ENCODE results near the gene ABCC4. TPM values are rescaled to one million over a fixed set of nuclear protein-coding genes. Genes with fewer than 3 reads are reported as not detected.
"Not testable (repeated sequence)": the region's sequence is repeated elsewhere in the genome, so short reads cannot be mapped to it uniquely, and the experiment has no call there.

ABCC4 gene
- total and polyA plus RNA-seq, 2 donors (not counting 1 experiment from before 2014, with no cell fraction given), result 1.8 to 7.1 TPM

DNA sequence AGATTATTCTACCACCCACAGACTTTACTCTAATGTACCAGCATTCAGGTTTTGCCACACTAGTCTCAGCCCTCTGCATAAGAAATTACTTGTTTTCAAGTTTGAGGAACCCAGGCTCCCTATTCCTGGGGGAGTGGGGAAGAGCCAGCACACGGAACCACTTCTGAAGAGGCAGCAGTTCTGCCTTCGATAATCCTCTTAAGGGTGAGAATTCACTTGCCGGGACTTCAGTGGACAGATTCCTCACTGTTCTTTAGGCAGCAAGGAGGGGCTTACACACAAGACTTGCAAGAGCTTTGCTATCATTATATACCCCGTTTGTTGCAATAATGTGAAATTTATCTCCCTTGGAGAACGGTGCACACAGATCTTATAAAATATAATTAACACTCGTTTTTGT is 133.1 kb downstream of the ABCC4 start:
- H2AFZ ChIP-seq (ENCODE audit: insufficient read depth, low read depth, low read length, poor library complexity, severe bottlenecking), result no peak overlapping the region
- no peak for DNase-seq
- intact Hi-C loops (cut with micrococcal nuclease), result no loop called here
- ChIA-PET CTCF (no interaction called here), POLR2A (no interaction called here)
- no peaks in the 10 kb centered on the region for H3K4me1 ChIP-seq (ENCODE audit: control insufficient read depth in 2 of 2, insufficient read depth in 2 of 2, low read length in 2 of 2)
- H3K9me3 Mint-ChIP-seq (ENCODE audit: insufficient read depth), result no peaks in the 10 kb centered on the region
- no peak for ATAC-seq (ENCODE audit: low read depth)
- H3K9me3 ChIP-seq (ENCODE audit: control extremely low read depth in 1 of 3, control insufficient read depth in 2 of 3, insufficient read depth in 1 of 3, low read length in 2 of 3), result no peaks in the 10 kb centered on the region
- H3K27ac ChIP-seq (ENCODE audit: low read length in 2 of 2), result no peak overlapping the region
- H3K79me2 ChIP-seq (ENCODE audit: control insufficient read depth, insufficient read depth, low read length), result no peaks in the 10 kb centered on the region
- no peak overlapping the region for H3K4me2 ChIP-seq (replicated peaks; ENCODE audit: low read depth, low read length, poor library complexity, severe bottlenecking)
- H3K27me3 Mint-ChIP-seq, result no peaks in the 10 kb centered on the region
- H4K20me1 ChIP-seq (ENCODE audit: control insufficient read depth, insufficient read depth, low read length, poor library complexity, severe bottlenecking), result no peaks in the 10 kb centered on the region
- no peaks in the 10 kb centered on the region for H3K4me1 Mint-ChIP-seq
- H3K4me3 Mint-ChIP-seq, result no peak overlapping the region
- no peak overlapping the region for H3K9ac ChIP-seq (ENCODE audit: low read length)
- H3K4me3 ChIP-seq (ENCODE audit: control extremely low read depth in 1 of 5, extremely low read depth in 1 of 5, insufficient read depth in 1 of 5, low read depth in 2 of 5, low read length in 4 of 5), result no peak overlapping the region
- 94% methylated on average over 2 of the region's 6 CpGs for WGBS (ENCODE audit: insufficient coverage)
- no peaks in the 10 kb centered on the region for H3K36me3 ChIP-seq (replicated peaks in 1 of 2; ENCODE audit: control extremely low read depth in 1 of 2, control insufficient read depth in 1 of 2, extremely low read depth in 1 of 2, insufficient read depth in 2 of 2, low read length in 1 of 2)
- no peak for TF ChIP-seq EZH2 (IDR thresholded peaks at IDR 0.05; ENCODE audit: borderline replicate concordance, insufficient read depth, low read depth, low read length, poor library complexity, severe bottlenecking)
- TF ChIP-seq, protein P1, sequence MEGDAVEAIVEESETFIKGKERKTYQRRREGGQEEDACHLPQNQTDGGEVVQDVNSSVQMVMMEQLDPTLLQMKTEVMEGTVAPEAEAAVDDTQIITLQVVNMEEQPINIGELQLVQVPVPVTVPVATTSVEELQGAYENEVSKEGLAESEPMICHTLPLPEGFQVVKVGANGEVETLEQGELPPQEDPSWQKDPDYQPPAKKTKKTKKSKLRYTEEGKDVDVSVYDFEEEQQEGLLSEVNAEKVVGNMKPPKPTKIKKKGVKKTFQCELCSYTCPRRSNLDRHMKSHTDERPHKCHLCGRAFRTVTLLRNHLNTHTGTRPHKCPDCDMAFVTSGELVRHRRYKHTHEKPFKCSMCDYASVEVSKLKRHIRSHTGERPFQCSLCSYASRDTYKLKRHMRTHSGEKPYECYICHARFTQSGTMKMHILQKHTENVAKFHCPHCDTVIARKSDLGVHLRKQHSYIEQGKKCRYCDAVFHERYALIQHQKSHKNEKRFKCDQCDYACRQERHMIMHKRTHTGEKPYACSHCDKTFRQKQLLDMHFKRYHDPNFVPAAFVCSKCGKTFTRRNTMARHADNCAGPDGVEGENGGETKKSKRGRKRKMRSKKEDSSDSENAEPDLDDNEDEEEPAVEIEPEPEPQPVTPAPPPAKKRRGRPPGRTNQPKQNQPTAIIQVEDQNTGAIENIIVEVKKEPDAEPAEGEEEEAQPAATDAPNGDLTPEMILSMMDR (IDR thresholded peaks at IDR 0.05), result no peak
- no peaks in the 10 kb centered on the region for H3K27me3 ChIP-seq (replicated peaks in 1 of 4; ENCODE audit: control extremely low read depth in 1 of 4, control insufficient read depth in 3 of 4, insufficient read depth in 4 of 4, low read length in 3 of 4)
- H3K27ac Mint-ChIP-seq, result no peak overlapping the region

- H3K9me3 Mint-ChIP-seq (ENCODE audit: insufficient read depth); H3K27me3 ChIP-seq (replicated peaks in 1 of 4; ENCODE audit: control extremely low read depth in 1 of 4, control insufficient read depth in 3 of 4, insufficient read depth in 4 of 4, low read length in 3 of 4); H3K27ac Mint-ChIP-seq; intact Hi-C loops (cut with micrococcal nuclease); H2AFZ ChIP-seq (ENCODE audit: insufficient read depth, low read depth, low read length, poor library complexity, severe bottlenecking); H3K4me1 ChIP-seq (ENCODE audit: control insufficient read depth in 2 of 2, insufficient read depth in 2 of 2, low read length in 2 of 2); H3K4me1 Mint-ChIP-seq; H3K27ac ChIP-seq (ENCODE audit: low read length in 2 of 2); H3K9me3 ChIP-seq (ENCODE audit: control extremely low read depth in 1 of 3, control insufficient read depth in 2 of 3, insufficient read depth in 1 of 3, low read length in 2 of 3); H3K27me3 Mint-ChIP-seq; H4K20me1 ChIP-seq (ENCODE audit: control insufficient read depth, insufficient read depth, low read length, poor library complexity, severe bottlenecking); H3K36me3 ChIP-seq (replicated peaks in 1 of 2; ENCODE audit: control extremely low read depth in 1 of 2, control insufficient read depth in 1 of 2, extremely low read depth in 1 of 2, insufficient read depth in 2 of 2, low read length in 1 of 2); ATAC-seq (ENCODE audit: low read depth); POLR2A ChIA-PET; H3K4me2 ChIP-seq (replicated peaks; ENCODE audit: low read depth, low read length, poor library complexity, severe bottlenecking); H3K79me2 ChIP-seq (ENCODE audit: control insufficient read depth, insufficient read depth, low read length); CTCF ChIA-PET; DNase-seq; H3K9ac ChIP-seq (ENCODE audit: low read length); H3K4me3 ChIP-seq (ENCODE audit: control extremely low read depth in 1 of 5, extremely low read depth in 1 of 5, insufficient read depth in 1 of 5, low read depth in 2 of 5, low read length in 4 of 5); H3K4me3 Mint-ChIP-seq: not testable (repeated sequence)
- WGBS (ENCODE audit: insufficient coverage), result 93% methylated on average over 2 of the region's 5 CpGs
These were observed 134.2 kb downstream of the ABCC4 start for GRCh38 chr13:95167003-95167402.
